B cell (primary cell): ENCODE measurements around the gene HOTAIR. TPM values are rescaled to one million over a fixed set of nuclear protein-coding genes. Genes with fewer than 3 reads are reported as not detected.

ENCODE experiments used
- ATAC-seq: fragments of 200-7000 bp; cut with Tn5 transposase; one replicate; pipeline ENCODE4 v1.10.0; 2021; ENCODE audit warnings: low read depth, mild to moderate bottlenecking, moderate number of reproducible peaks, moderate library complexity
- CTCF ChIA-PET: fragments of 350-600 bp; sonication (Branson Sonifier 250); formaldehyde crosslinking; loops from one replicate; lab custom pipeline; 2021; ENCODE audit warnings: antibody characterized with exemption, inconsistent platforms; lab: Charles Lee
- POLR2A ChIA-PET: fragments of 350-600 bp; sonication (Branson Sonifier 250); formaldehyde crosslinking; loops from one replicate; lab custom pipeline; 2021; ENCODE audit warnings: antibody characterized with exemption; lab: Charles Lee
- DNase-seq: peaks from one replicate; pipeline ENCODE4 v3.0.0; 2013
- H2AFZ ChIP-seq: 2 replicates; pipeline ENCODE4 v1.6.1; 2012; ENCODE audit warnings: mild to moderate bottlenecking, low read depth, low read length; ENCODE audit not compliant: insufficient read depth, poor library complexity, severe bottlenecking
- H3K27ac ChIP-seq, 2 donors: 1 replicate in 1 of 2; 2 replicates in 1 of 2; pipeline ENCODE4 v1.5.1; 2012 to 2013; ENCODE audit warnings: low read length in 2 of 2, mild to moderate bottlenecking in 2 of 2, moderate library complexity in 1 of 2
- H3K27me3 ChIP-seq, 4 experiments: fragments of 200-600 bp in 1 of 4; sonication (generic) in 1 of 4; replicated peaks in 1 of 4; 1 replicate in 2 of 4; 2 replicates in 2 of 4; pipeline versions ENCODE4 v1.6.1 to v1.7.0; 2013 to 2016; ENCODE audit warnings: low read length in 3 of 4, mild to moderate bottlenecking in 2 of 4, mixed read lengths in 1 of 4, moderate library complexity in 1 of 4; ENCODE audit not compliant: insufficient read depth in 4 of 4, control insufficient read depth in 3 of 4; ENCODE audit errors: control extremely low read depth in 1 of 4
- H3K36me3 ChIP-seq, 2 experiments: replicated peaks in 1 of 2; 1 replicate in 1 of 2; 2 replicates in 1 of 2; pipeline versions ENCODE4 v1.6.1 to v1.7.1; 2013; ENCODE audit warnings: low read length in 1 of 2; ENCODE audit not compliant: insufficient read depth in 2 of 2, control insufficient read depth in 1 of 2; ENCODE audit errors: control extremely low read depth in 1 of 2, extremely low read depth in 1 of 2
- H3K4me1 ChIP-seq, 2 donors: fragments of 200-600 bp in 1 of 2; sonication (generic) in 1 of 2; 1 replicate in 1 of 2; 2 replicates in 1 of 2; pipeline versions ENCODE4 v1.5.1 to v1.6.1; 2013 to 2017; ENCODE audit warnings: low read length in 2 of 2; ENCODE audit not compliant: control insufficient read depth in 2 of 2, insufficient read depth in 2 of 2
- H3K4me2 ChIP-seq: replicated peaks from 2 replicates; pipeline ENCODE3; 2012; ENCODE audit warnings: mild to moderate bottlenecking, low read depth, low read length; ENCODE audit not compliant: poor library complexity, severe bottlenecking
- H3K4me3 ChIP-seq, 5 experiments: fragments of 200-600 bp in 1 of 5; sonication (generic) in 1 of 5; 1 replicate in 3 of 5; 2 replicates in 2 of 5; pipeline versions ENCODE4 v1.5.1 to v1.7.0; 2011 to 2016; ENCODE audit warnings: low read length in 4 of 5, mild to moderate bottlenecking in 4 of 5, low read depth in 2 of 5, control low read depth in 1 of 5, moderate library complexity in 1 of 5; ENCODE audit not compliant: insufficient read depth in 1 of 5; ENCODE audit errors: control extremely low read depth in 1 of 5, extremely low read depth in 1 of 5
- H3K79me2 ChIP-seq: fragments of 200-600 bp; sonication (generic); one replicate; pipeline ENCODE4 v1.6.0; 2016; ENCODE audit warnings: low read length; ENCODE audit not compliant: control insufficient read depth, insufficient read depth
- H3K9ac ChIP-seq: fragments of 200-600 bp; sonication (generic); 2 replicates; pipeline ENCODE4 v1.6.1; 2017; ENCODE audit warnings: mild to moderate bottlenecking, low read length, moderate library complexity
- H3K9me3 ChIP-seq, 3 donors: one replicate each; pipeline versions ENCODE4 v1.6.1 to v1.7.1; 2013; ENCODE audit warnings: low read length in 2 of 3; ENCODE audit not compliant: control insufficient read depth in 2 of 3, insufficient read depth in 1 of 3; ENCODE audit errors: control extremely low read depth in 1 of 3
- H4K20me1 ChIP-seq: 2 replicates; pipeline ENCODE4 v1.6.0; 2012; ENCODE audit warnings: mild to moderate bottlenecking, low read length; ENCODE audit not compliant: insufficient read depth, control insufficient read depth, poor library complexity, severe bottlenecking
- H3K27ac Mint-ChIP-seq: one replicate; pipeline ENCODE4 v1.8.0; 2021; ENCODE audit warnings: mixed read lengths
- H3K27me3 Mint-ChIP-seq: one replicate; pipeline ENCODE4 v1.8.0; 2021; ENCODE audit warnings: mixed read lengths
- H3K4me1 Mint-ChIP-seq: one replicate; pipeline ENCODE4 v1.8.0; 2021; ENCODE audit warnings: mixed read lengths
- H3K4me3 Mint-ChIP-seq: one replicate; pipeline ENCODE4 v1.8.0; 2021; ENCODE audit warnings: mixed read lengths
- H3K9me3 Mint-ChIP-seq: one replicate; pipeline ENCODE4 v1.8.0; 2022; ENCODE audit warnings: mixed read lengths; ENCODE audit not compliant: insufficient read depth
- CTCF ChIP-seq: fragments of 200-600 bp; IDR thresholded peaks from one replicate; pipeline ENCODE4 v1.8.0; 2022; ENCODE audit warnings: antibody characterized with exemption, mild to moderate bottlenecking
- EZH2 ChIP-seq: IDR thresholded peaks from 2 replicates; pipeline ENCODE4 v1.6.1; 2012; ENCODE audit warnings: borderline replicate concordance, low read depth, mild to moderate bottlenecking, moderate library complexity, low read length; ENCODE audit not compliant: insufficient read depth, poor library complexity, severe bottlenecking
- WGBS: methylation state at CpG from one replicate; pipeline ENCODE4 v1.1.5; 2013; ENCODE audit warnings: missing lambda C conversion rate; ENCODE audit not compliant: insufficient coverage; 5-methylcytosine and 5-hydroxymethylcytosine counted together
- intact Hi-C: fragments of 100-400 bp; cut with micrococcal nuclease; formaldehyde crosslinking; loops from one replicate; pipeline ENCODE4 v1.10.0; 2022
- polyA plus RNA-seq: library from polyadenylated mRNA; depleted of rRNA; stranded (reverse); fragments of >200 nt; gene quantifications from 2 replicates; pipeline ENCODE4 v1.2.3, GENCODE V29; 2012
- total RNA-seq, 2 donors: library from RNA; stranded (reverse); fragments of 120-200 nt in 1 of 2; gene quantifications; 1 replicate in 1 of 2; 2 replicates in 1 of 2; pipeline versions ENCODE4 v1.2.3 to v1.2.4, GENCODE V29; 2013 to 2022

The HOTAIR gene
- total and polyA plus RNA-seq, 2 donors (not counting 1 experiment from before 2014, with no cell fraction given): not detected

GRCh38 chr12:53954694-53955035, 20.1 kb downstream of the HOTAIR start, which contains the start of gene HOXC12:
Gene HOXC12 (plus strand): TSS chr12:53954903. CDS start chr12:53954930, 27 bp downstream.
- Histone ChIP-seq H3K9me3 (peaks cover 0 to 87% (median 11%) of the 10 kb centered on the region in 3 donors), H3K79me2 (no peaks in the 10 kb centered on the region), H3K9ac (no peak within 1 kb of the TSS), H3K4me2 (no peak within 1 kb of the TSS), H4K20me1 (no peaks in the 10 kb centered on the region), H3K36me3 (no peaks in the 10 kb centered on the region), H3K27ac (no peak within 1 kb of the TSS), H3K27me3 (peaks cover 0 to 99% (median 86%) of the 10 kb centered on the region in 4 experiments), H3K4me1 (peaks cover 14 to 48% of the 10 kb centered on the region in 2 donors), H2AFZ (no peak within 1 kb of the TSS), H3K4me3 (no peak within 1 kb of the TSS)
- Mint-ChIP-seq H3K4me3 (no peak within 1 kb of the TSS), H3K27me3 (peaks cover 73% of the 10 kb centered on the region), H3K4me1 (peaks cover 17% of the 10 kb centered on the region), H3K9me3 (no peaks in the 10 kb centered on the region), H3K27ac (peak within 1 kb of the TSS; percentile 53)
- CTCF ChIA-PET: no interaction called here
- TF ChIP-seq EZH2 (no peak), CTCF (no peak)
- peak; percentile 31 for DNase-seq
- POLR2A ChIA-PET: no interaction called here
- intact Hi-C loops: loop anchor here (5.0 kb wide), 2 partner anchors 43 to 58 kb away; no protein-coding TSS in a partner anchor
- WGBS: 13% methylated on average over 8 of the region's 20 CpGs
- ATAC-seq: no peak

DNA sequence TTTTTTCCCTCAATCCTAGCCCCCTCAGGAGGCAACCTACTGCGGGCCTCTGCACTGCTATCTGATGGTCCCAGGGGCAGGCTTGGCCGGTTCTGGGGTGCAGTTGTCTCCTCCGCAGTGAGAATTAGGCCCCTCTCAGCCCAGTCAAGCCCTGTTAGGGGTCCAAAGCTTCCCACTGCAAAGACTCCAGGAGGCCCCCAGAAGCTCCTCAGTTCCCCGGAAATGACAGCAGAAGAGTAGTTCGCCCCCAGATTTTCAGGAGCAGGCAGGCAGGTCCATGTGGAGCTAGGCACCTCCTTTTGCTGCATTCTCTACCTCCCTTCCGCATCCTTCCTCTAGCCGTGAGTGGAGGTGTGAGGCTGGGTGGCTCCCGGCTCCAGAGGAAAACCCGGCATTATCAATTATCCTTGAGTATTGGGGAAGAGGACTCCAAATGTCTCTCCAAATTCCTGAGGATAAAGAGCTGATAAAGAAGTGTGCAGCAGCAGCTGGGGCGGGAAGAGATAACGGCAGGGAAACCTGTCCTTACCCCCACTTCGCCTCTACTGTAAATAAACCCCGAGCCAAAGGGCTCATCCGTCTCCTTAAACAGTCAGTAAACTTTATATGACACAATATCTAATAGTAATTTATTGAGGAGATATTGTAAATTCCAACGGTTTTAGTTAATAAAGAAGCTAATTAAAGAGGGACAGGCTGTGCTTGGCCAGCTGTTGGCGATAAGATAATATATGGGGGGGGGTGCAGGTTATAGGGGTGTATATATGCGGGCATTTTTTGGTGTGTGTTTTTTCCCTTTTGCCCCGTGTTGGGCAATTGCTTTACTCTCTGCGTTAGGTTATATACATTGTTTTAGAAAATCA, 20.7 kb downstream of the HOTAIR start:
- H3K4me3 ChIP-seq: no peak overlapping the region
- Mint-ChIP-seq H3K9me3 (no peaks in the 10 kb centered on the region), H3K27ac (peak overlapping the region; percentile 53), H3K27me3 (peaks cover 70% of the 10 kb centered on the region), H3K4me3 (no peak overlapping the region), H3K4me1 (peaks cover 17% of the 10 kb centered on the region)
- H2AFZ ChIP-seq: no peak overlapping the region
- H3K4me1 ChIP-seq: peaks cover 14 to 54% of the 10 kb centered on the region in 2 donors
- peaks cover 0 to 88% (median 11%) of the 10 kb centered on the region in 3 donors for H3K9me3 ChIP-seq
- POLR2A ChIA-PET: no interaction called here
- H3K27ac ChIP-seq: no peak overlapping the region
- H3K36me3 ChIP-seq: no peaks in the 10 kb centered on the region
- no peak overlapping the region for H3K9ac ChIP-seq
- no peak for TF ChIP-seq CTCF
- TF ChIP-seq EZH2: no peak
- H3K27me3 ChIP-seq: peaks cover 0 to 99% (median 83%) of the 10 kb centered on the region in 4 experiments
- 18% methylated on average over 6 of the region's 19 CpGs for WGBS
- H4K20me1 ChIP-seq: no peaks in the 10 kb centered on the region
- intact Hi-C loops: loop anchor here (2.0 to 5.0 kb wide), 3 partner anchors 21 to 58 kb away; partner anchors contain the start of gene HOTAIR
- ATAC-seq (no peak), DNase-seq (peak; percentile 30)
- no peak overlapping the region for H3K4me2 ChIP-seq
- no peaks in the 10 kb centered on the region for H3K79me2 ChIP-seq
- CTCF ChIA-PET: interaction anchor here (1.3 kb wide), 1 partner anchor 64 kb away, joined by 4 read pairs; no protein-coding TSS in a partner anchor
